GM21526 (cell line): ENCODE results near the gene FMN2.

Experiments
- ATAC-seq: cut with Tn5 transposase; IDR thresholded peaks from one replicate; pipeline ENCODE4 v1.9.1; 2021; ENCODE audit warnings: moderate library complexity; ENCODE audit not compliant: unreplicated experiment, low FRiP score

Gene FMN2

GRCh38 chr1:240096974-240097373 lies 5.3 kb downstream of the FMN2 start:
- ATAC-seq, result no peak

DNA sequence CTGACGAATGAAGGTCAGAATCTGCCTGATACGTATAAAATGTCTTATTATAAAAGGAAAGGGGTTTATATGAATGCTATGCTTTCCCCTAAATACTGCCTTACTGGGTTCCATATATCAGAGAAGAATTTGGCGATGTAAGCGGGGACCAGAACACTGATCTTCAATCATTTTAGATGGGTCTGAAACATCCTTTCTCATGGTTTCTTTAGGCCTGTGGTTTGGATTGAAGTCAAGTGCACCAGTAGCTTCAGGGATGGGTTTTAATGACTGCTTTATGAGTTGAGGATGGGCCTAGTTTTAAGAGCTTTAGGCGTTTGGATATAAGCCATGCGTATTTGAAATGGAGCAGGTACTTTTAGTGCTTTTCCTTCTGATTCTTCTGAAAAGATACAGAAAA lies 6.9 kb downstream of the FMN2 start:
- ATAC-seq, result no peak

DNA sequence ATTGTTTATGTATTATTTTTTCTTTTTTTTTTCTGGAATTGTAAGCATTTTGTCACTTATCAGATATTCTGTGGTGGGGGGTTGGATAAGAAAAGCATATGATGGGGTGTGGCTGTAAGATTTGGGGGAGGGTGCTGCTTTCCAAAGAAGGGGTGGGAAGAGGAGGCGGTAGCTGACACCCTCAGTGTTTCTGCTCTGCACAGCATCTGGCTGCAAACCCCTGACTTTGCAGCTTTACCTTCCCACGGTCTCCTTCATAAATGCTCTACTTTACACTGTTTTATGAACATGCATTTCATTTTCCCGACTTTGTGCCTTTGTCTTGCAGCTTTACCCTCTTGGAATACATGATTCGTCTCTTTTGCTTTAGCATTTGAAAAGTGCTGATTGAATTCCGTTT lies 7.6 kb downstream of the FMN2 start:
- ATAC-seq, result no peak

DNA sequence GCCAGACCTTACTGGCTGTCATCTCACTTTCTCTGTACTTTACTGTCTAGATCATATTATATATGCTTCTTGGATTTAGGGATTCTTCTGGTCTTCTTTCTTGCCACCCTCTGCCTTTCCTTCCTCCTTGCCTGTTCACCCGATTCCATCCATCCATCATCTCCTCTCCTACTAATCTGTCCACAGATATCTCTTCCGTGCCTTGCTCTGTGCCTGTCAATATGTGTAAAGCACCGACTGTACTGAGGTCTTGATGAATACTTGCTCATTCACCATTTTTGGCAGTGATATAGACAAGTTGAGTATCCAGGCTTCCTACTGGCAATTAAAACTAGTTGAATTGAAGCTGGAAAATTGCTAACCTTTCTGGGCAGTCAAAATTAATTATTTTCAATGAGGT lies 8.1 kb downstream of the FMN2 start:
- ATAC-seq, result no peak

GRCh38 chr1:240100371-240100934 lies 8.8 kb downstream of the FMN2 start:
- ATAC-seq, result no peak

DNA sequence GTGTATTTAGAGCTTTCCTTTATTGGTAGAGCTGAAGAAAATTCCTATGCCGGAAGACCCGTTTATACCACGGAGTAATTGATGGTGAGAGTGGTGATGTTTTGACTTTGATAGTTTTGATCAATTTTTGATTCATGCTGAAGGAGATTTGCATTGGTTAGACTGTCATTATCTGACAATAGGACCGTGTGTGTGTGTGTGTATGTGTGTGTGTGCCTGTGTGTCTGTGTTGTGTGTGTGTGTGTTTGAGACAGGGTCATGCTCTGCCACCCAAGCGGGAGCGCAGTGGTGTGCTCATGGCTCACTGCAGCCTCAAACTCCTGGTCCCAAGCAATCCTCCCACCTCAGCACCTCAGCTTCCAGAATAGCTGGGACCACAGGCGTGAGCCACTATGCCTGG lies 9.6 kb downstream of the FMN2 start:
- no peak for ATAC-seq

GRCh38 chr1:240101737-240102136 lies 10.1 kb downstream of the FMN2 start:
- no peak for ATAC-seq

DNA sequence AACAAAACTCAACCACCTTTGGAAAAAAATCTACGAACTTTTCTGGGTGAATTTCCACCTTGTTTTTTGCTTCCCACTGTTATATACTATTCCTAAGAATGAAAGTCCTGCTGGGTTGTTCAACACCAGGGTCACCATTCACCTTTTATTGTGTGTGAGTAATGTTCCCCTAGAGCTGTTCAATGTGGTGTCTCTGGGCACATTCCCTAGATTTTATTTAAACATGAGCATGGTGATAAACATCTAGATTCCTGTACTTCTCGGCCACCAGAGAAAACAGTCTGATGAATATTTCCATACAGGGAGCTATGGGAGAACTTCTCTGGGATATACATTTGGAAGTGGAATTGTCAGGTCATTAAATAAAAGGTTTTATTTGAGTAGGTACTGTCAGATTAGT lies 13.0 kb downstream of the FMN2 start:
- no peak for ATAC-seq

- ATAC-seq, result no peak
Measured at GRCh38 chr1:240107058-240107684, 15.5 kb downstream of the FMN2 start.

- ATAC-seq, result no peak
Measured at GRCh38 chr1:240109130-240109529, 17.4 kb downstream of the FMN2 start.

GRCh38 chr1:240109920-240110636 lies 18.4 kb downstream of the FMN2 start:
- ATAC-seq, result no peak

DNA sequence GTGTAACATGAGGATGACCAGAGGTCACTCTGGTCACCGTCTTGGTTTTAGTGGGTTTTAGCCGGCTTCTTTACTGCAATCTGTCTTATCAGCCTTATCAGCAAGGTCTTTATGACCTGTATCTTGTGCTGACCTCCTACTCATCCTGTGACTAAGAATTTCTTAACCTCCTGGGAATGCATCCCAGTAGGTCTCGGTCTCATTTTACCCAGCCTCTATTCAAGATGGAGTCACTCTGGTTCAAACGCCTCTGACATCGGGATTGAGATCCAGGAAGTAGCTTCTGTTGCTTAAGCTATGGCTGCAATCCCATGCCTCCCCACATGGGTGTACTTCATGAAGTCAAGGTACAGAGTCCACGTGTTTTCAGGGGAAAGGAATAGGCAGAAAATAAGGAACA lies 19.9 kb downstream of the FMN2 start:
- no peak for ATAC-seq

- ATAC-seq, result no peak
Measured at GRCh38 chr1:240114222-240114621, 22.5 kb downstream of the FMN2 start.

- ATAC-seq, result no peak
Measured at GRCh38 chr1:240115831-240116230, 24.1 kb downstream of the FMN2 start.

DNA sequence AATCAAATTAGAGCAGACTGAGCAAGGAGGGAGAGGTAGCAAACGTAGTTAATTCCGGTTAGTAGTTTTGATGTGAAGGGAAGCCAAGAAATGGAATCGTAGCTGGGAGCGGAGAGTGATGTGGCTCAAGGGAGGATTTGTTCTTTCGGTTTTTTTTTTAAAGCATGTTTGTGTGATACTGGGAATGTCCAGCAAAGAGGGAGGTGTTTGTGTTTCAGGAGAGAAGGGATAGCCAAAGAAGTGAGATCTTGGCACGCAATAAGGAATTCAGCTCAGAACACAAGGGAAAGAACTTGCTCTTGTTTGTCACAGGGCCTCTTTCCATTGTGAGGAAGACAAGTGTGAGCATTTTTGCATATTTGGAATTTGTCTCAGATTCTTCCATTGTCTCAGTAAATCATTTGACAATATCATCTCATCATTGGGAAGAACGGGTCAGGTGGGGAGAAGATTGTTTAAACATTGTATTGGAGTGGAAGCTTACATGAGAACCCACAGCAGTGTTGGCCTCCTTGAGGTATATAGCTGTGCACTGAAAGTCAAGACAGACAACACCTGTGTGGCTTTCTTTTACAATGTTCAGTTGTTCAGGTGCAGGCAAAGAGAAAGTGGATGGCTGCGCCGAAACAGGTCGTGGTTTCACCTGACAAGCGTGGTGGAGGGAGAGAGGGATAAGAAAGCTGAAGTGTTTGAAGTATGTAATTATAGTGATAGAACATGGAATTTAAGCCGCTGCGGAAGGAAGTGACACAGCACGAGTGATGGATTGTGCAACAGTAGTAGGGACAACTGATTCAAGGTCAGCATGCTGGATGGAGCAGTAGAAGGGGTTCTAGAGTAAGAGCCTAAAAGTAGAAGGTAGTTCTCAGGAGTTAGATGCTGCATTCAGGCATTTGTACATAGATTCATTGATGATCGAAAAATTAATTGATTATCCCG lies 25.4 kb downstream of the FMN2 start:
- ATAC-seq, result no peak

GRCh38 chr1:240117930-240118329 lies 26.2 kb downstream of the FMN2 start:
- ATAC-seq, result no peak

- no peak for ATAC-seq
Measured at GRCh38 chr1:240122639-240123613, 31.2 kb downstream of the FMN2 start.

DNA sequence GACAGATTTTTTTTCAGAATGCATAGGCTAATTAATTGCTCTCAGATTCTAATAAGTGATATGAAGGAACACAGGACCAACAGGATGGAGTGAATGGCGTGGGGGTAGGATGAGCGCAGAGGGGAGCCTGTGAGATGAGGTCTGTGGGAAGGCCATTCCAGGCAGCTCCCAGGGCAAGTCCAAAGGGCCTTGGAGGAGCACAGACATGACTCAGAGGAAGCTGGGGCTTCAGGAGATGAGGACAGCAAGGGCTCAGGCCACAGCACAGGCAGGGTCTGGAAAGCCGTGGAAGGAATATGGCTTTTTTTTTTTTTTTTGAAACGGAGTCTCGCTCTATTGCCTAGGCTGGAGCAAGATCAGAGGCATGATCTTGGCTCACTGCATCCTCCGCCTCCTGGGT lies 35.1 kb downstream of the FMN2 start:
- no peak for ATAC-seq

GRCh38 chr1:240128366-240128765 lies 36.7 kb downstream of the FMN2 start:
- no peak for ATAC-seq

DNA sequence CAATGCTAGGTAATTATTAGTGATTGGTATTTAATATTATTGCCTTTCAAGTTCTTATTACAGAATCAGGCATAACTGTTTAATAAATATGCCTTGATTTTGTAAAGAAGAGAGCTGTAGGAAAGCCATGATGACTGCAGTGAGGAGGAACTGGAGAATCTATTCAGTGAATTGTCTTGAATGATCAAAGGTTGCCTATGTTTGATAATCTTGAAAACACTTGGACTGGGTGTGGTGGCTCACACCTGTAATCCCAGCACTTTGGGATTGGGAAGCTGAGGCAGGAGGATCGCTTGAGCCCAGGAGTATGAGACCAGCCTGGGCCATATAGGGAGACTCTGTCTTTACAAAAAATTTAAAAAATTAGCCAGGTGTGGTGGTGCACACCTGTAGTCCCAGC lies 42.4 kb downstream of the FMN2 start:
- ATAC-seq, result no peak
